Transverse colon (tissue), 4 donors: ENCODE results near the gene TNFSF11. TPM values are rescaled to one million over a fixed set of nuclear protein-coding genes. Genes with fewer than 3 reads are reported as not detected.

Experiments
- DNase-seq: peaks from one replicate; pipeline ENCODE4 v3.0.0-alpha.2; 2019
- H3K27ac ChIP-seq, 4 donors: fragments of 200-600 bp; sonication (generic); 2 replicates each; pipeline ENCODE4 v1.5.1; 2016 to 2018; ENCODE audit warnings: inconsistent platforms in 4 of 4
- H3K27me3 ChIP-seq: fragments of 200-600 bp; sonication (generic); 2 replicates; pipeline ENCODE4 v1.5.1; 2017; ENCODE audit warnings: inconsistent platforms
- H3K36me3 ChIP-seq, 4 donors: fragments of 200-600 bp; sonication (generic); 2 replicates each; pipeline ENCODE4 v1.5.1; 2017 to 2019; ENCODE audit warnings: inconsistent platforms in 4 of 4
- H3K4me1 ChIP-seq, 4 donors: fragments of 200-600 bp; sonication (generic); 2 replicates each; pipeline ENCODE4 v1.5.1; 2017 to 2020; ENCODE audit warnings: inconsistent platforms in 4 of 4
- H3K4me3 ChIP-seq, 4 donors: fragments of 200-600 bp; sonication (generic); 1 replicate in 1 of 4; 2 replicates in 3 of 4; pipeline versions ENCODE4 v1.5.1 to v1.6.1; 2017 to 2019; ENCODE audit warnings: inconsistent platforms in 4 of 4
- H3K9me3 ChIP-seq, 2 donors: fragments of 200-600 bp; sonication (generic); 2 replicates each; pipeline ENCODE4 v1.5.1; 2017 to 2019; ENCODE audit warnings: inconsistent platforms in 2 of 2
- EP300 ChIP-seq: sonication (generic); formaldehyde crosslinking; IDR thresholded peaks from one replicate; pipeline ENCODE4 v1.6.1; 2017; ENCODE audit warnings: antibody characterized with exemption, low read depth
- POLR2A ChIP-seq: fragments of 450-650 bp; IDR thresholded peaks from one replicate; pipeline ENCODE4 v1.6.1; 2016; ENCODE audit warnings: antibody characterized with exemption, mild to moderate bottlenecking, moderate library complexity
- POLR2AphosphoS5 ChIP-seq, 3 donors: sonication (generic); formaldehyde crosslinking; IDR thresholded peaks; one replicate each; pipeline ENCODE4 v1.6.1; 2016; ENCODE audit warnings: antibody characterized with exemption in 3 of 3
- WGBS, 2 donors: methylation state at CpG; one replicate each; pipeline ENCODE4 v1.1.5; 2018; ENCODE audit warnings: low coverage in 1 of 2; 5-methylcytosine and 5-hydroxymethylcytosine counted together
- in situ Hi-C, 4 donors: fragments of 200-750 bp; cut with MboI; loops; one replicate each; pipeline versions ENCODE4 v1.15.0 to v1.15.1; 2017; ENCODE audit warnings: low sequenced_read_pairs in 3 of 4, low pct_ligation_motif_present in 1 of 4, low pct_unique_long_range_greater_than_20kb in 1 of 4
- intact Hi-C: fragments of 100-400 bp; cut with DNase I; formaldehyde crosslinking; loops from one replicate; pipeline ENCODE4 v1.15.1; 2023; ENCODE audit warnings: low total_unique reads
- total RNA-seq, 4 donors: library from RNA; depleted of rRNA; stranded (reverse); fragments of >200 nt; gene quantifications; one replicate each; pipeline ENCODE4 v1.1.0, GENCODE V29; 2016
- TF ChIP-seq, protein P1 (sequence below), 5 experiments: fragments of 200-600 bp in 3 of 5; fragments of 450-650 bp in 2 of 5; sonication (generic) in 3 of 5; IDR thresholded peaks; 1 replicate in 2 of 5; 2 replicates in 3 of 5; pipeline ENCODE4 v1.5.1; 2016 to 2017; ENCODE audit warnings: antibody characterized with exemption in 5 of 5, inconsistent platforms in 3 of 5, mild to moderate bottlenecking in 2 of 5, moderate library complexity in 1 of 5

TNFSF11 gene
- total RNA-seq, 4 donors from 2014 or later, result 0.79 TPM; not detected in 3

DNA sequence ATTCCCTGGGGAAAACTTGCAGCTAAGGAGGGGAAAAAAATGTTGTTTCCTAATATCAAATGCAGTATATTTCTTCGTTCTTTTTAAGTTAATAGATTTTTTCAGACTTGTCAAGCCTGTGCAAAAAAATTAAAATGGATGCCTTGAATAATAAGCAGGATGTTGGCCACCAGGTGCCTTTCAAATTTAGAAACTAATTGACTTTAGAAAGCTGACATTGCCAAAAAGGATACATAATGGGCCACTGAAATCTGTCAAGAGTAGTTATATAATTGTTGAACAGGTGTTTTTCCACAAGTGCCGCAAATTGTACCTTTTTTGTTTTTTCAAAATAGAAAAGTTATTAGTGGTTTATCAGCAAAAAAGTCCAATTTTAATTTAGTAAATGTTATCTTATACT lies 33.6 kb downstream of the TNFSF11 start:
- no peak for DNase-seq
- H3K27me3 ChIP-seq, result no peaks in the 10 kb centered on the region
- no peaks in the 10 kb centered on the region for H3K36me3 ChIP-seq
- H3K4me1 ChIP-seq, result peaks cover 0 to 4% (median 2%) of the 10 kb centered on the region in 4 donors
- in situ Hi-C loops (no loop called here), intact Hi-C loops (no loop called here)
- no peak for TF ChIP-seq POLR2A
- no peak for TF ChIP-seq EP300
- no peak for TF ChIP-seq POLR2AphosphoS5 (IDR thresholded peaks at IDR 0.05)
- TF ChIP-seq, protein P1, sequence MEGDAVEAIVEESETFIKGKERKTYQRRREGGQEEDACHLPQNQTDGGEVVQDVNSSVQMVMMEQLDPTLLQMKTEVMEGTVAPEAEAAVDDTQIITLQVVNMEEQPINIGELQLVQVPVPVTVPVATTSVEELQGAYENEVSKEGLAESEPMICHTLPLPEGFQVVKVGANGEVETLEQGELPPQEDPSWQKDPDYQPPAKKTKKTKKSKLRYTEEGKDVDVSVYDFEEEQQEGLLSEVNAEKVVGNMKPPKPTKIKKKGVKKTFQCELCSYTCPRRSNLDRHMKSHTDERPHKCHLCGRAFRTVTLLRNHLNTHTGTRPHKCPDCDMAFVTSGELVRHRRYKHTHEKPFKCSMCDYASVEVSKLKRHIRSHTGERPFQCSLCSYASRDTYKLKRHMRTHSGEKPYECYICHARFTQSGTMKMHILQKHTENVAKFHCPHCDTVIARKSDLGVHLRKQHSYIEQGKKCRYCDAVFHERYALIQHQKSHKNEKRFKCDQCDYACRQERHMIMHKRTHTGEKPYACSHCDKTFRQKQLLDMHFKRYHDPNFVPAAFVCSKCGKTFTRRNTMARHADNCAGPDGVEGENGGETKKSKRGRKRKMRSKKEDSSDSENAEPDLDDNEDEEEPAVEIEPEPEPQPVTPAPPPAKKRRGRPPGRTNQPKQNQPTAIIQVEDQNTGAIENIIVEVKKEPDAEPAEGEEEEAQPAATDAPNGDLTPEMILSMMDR (IDR thresholded peaks at IDR 0.05), result no peak
- no peaks in the 10 kb centered on the region for H3K9me3 ChIP-seq
- no peak overlapping the region for H3K4me3 ChIP-seq
- 88 to 96% methylated on average over 2 of the region's 2 CpGs for WGBS, 2 donors
- no peak overlapping the region for H3K27ac ChIP-seq

DNA sequence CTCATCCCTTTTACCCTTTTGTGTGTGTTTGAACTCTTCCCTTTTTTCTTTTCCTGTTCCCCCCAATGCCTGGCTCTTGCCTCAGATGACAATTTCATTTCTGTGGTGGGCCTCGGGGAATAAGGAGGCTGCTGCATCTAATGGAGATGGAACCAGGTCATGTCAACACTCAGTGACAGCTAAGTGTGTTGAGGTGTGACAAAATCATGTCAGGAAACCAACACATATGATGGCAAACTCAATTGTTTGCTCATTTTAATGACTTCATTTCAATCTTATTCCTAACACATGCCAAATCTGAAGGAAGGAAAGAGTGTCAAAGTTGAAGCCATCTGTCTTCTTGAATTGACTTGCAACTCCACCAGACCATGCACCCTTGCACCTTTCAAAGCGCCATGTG lies 36.7 kb downstream of the TNFSF11 start:
- in situ Hi-C loops, result no loop called here

DNA sequence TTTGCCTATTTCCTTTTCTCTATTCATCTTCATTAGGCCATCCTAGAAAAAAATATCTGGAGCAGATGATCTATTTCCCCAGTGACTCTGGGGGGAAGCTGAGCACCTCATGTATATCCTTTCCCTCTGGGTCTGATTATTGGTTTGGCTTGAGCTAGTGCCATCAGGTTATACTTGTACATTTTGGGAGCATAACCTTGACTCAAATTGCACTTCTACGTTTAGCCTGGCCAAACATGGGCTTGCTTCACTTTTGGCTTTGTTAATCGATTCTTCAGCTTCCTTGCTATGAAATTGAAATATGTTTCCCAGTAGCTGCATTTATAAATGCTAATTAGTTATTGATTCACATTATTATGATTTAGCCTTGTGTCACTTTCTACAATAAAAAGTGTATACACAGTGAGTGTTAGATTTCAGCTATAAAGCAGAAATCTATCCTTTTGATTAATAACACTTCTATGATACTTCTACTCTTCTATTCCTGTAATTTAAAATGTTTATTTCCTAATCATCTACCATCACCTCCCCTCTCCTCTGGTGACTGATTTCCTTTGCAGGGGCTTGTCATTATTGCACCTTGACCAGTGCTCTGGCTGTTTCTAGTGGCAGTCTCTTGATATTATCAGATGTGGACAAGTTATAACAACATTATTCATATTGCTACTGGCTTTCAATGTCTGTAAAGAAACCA lies 37.3 kb downstream of the TNFSF11 start:
- in situ Hi-C loops (no loop called here), intact Hi-C loops (no loop called here)
- H3K4me3 ChIP-seq, result no peak overlapping the region
- no peaks in the 10 kb centered on the region for H3K36me3 ChIP-seq
- no peak for TF ChIP-seq EP300
- TF ChIP-seq, protein P1 (IDR thresholded peaks at IDR 0.05), result no peak
- TF ChIP-seq POLR2A, result no peak
- no peak for TF ChIP-seq POLR2AphosphoS5 (IDR thresholded peaks at IDR 0.05)
- DNase-seq, result no peak
- WGBS, 2 donors, result 87 to 88% methylated on average over 2 of the region's 2 CpGs
- no peaks in the 10 kb centered on the region for H3K9me3 ChIP-seq
- H3K27ac ChIP-seq, result no peak overlapping the region
- no peaks in the 10 kb centered on the region for H3K27me3 ChIP-seq
- no peaks in the 10 kb centered on the region for H3K4me1 ChIP-seq

More for the DNA sequence above, 36.7 kb downstream of the TNFSF11 start:
- DNase-seq, result no peak
- Histone ChIP-seq H3K27me3 (no peaks in the 10 kb centered on the region), H3K27ac (no peak overlapping the region), H3K4me1 (no peaks in the 10 kb centered on the region), H3K9me3 (no peaks in the 10 kb centered on the region), H3K36me3 (no peaks in the 10 kb centered on the region), H3K4me3 (no peak overlapping the region)
- no peak for TF ChIP-seq EP300
- TF ChIP-seq, protein P1 (IDR thresholded peaks at IDR 0.05), result no peak
- TF ChIP-seq POLR2A, result no peak
- no peak for TF ChIP-seq POLR2AphosphoS5 (IDR thresholded peaks at IDR 0.05)
- WGBS, 2 donors, result 52 to 85% methylated on average over 2 of the region's 2 CpGs
- intact Hi-C loops, result no loop called here

DNA sequence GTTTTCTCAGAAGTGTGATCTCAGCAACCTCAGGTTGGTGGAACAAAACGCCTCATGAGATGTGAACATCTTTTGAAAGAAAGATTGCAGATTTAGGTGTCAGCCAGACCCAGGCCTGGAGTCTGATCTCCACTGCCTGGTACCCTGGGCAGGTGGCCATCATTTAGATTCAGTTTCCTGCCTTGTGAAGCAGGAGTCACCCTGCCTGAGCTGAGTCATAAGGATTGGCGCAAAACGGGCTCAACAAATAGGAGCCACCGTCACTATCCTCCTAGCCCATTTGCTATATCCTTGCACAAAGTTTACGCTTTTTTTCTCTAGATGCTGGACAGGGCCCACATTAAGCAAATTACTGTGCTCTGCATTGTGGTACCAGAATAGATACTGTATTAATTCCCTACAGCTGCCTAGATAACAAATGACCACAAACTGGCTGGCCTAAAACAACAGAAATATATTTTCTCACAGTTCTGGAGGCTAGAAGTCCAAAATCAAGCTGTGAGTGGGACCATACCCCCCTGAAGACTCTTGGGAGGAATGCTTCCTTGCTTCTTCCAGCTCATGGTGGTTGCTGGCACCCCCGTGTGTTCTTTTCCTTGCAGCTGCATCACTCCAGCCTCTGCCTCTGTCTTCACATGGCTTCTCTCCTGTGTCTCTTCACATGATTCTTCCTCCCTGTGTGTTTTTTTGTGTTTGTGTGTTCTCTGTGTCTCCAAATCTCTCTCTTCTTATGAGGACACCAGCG lies 38.2 kb downstream of the TNFSF11 start:
- intact Hi-C loops, result no loop called here
- no peak for TF ChIP-seq EP300
- TF ChIP-seq, protein P1 (IDR thresholded peaks at IDR 0.05), result no peak
- no peak for TF ChIP-seq POLR2A
- TF ChIP-seq POLR2AphosphoS5 (IDR thresholded peaks at IDR 0.05), result no peak
- 82 to 83% methylated on average over 4 to 7 of the region's 7 CpGs for WGBS, 2 donors

More for the DNA sequence above, 38.2 kb downstream of the TNFSF11 start:
- Histone ChIP-seq H3K27me3 (no peaks in the 10 kb centered on the region), H3K4me3 (no peak overlapping the region), H3K9me3 (no peaks in the 10 kb centered on the region), H3K27ac (no peak overlapping the region), H3K36me3 (no peaks in the 10 kb centered on the region), H3K4me1 (no peaks in the 10 kb centered on the region)
- no peak for DNase-seq
- in situ Hi-C loops, result no loop called here
